Stimulated activated CD4-positive, alpha-beta T cell treated with anti-CD3 and anti-CD28 coated beads, Interleukin-12 subunit alpha, Interleukin-12 subunit beta, amount 100 ng/mL, for 24 hours (primary cell): Measurements from ENCODE around the gene PYURF.

Experiments used
- DNase-seq, 2 experiments: peaks; one replicate each; pipeline ENCODE4 v3.0.0-alpha.2; 2020; ENCODE audit warnings: low read depth in 2 of 2

The PYURF gene, protein sequence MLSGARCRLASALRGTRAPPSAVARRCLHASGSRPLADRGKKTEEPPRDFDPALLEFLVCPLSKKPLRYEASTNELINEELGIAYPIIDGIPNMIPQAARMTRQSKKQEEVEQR

DNA sequence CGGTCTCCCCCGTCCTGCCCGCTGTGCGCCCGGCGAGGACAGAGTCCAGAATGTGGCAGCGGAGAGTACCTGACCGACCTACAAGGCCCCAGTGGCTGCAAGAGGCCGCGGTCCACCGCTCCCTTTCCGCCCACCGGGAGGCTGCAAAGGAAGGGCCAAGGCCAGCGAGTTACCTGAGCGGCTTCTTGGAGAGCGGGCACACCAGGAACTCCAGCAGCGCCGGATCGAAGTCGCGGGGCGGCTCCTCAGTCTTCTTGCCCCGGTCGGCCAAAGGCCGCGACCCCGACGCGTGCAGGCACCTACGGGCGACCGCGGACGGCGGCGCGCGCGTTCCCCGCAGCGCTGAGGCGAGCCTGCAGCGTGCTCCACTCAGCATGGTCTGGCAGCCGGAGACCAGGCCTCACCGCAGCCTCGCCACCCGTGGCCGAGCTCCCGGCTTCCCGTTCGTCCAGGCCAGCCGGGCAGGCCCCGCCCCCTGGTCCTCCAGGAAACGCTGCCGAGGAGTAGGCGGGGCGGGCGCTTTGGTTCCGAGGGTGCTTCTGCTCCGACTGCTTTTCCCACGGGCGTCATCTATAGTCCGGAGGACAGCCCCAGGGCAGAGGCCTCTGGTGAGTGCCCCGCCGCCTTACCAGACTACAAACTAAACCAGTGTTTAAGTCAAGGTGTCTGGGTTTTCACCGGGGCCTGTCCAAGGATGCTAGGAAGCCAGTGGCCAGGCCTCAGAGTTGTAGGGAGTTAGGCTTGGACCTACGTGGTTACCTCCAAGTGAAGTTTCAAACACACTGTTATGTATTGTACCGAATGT lies at the start of gene PYURF:
Gene PYURF (minus strand): TSS at position 452 of the 805 bp plus-strand sequence. CDS start 76 bp downstream, at position 376.
- DNase-seq = peak; percentile 71 to 91

DNA sequence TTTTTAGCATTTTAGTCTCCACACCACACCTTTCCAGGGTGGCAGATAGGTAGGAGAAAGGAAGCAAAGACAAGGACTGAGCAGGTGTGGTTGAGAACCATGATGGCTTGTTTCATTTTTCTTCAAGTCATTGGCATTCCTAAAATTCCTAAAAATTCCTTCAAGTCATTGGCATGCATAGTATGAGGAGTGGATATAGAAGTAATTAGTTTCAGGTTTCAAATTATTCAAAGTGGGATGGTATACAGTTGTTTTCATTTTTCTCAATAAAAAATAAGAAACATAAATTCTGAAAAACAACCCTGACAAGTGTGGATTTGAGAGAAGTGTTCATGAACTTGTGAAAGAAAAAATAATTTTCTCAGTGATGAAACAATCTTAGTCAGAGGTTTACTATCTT lies 46.4 kb upstream of the PYURF start:
- DNase-seq = no peak

DNA sequence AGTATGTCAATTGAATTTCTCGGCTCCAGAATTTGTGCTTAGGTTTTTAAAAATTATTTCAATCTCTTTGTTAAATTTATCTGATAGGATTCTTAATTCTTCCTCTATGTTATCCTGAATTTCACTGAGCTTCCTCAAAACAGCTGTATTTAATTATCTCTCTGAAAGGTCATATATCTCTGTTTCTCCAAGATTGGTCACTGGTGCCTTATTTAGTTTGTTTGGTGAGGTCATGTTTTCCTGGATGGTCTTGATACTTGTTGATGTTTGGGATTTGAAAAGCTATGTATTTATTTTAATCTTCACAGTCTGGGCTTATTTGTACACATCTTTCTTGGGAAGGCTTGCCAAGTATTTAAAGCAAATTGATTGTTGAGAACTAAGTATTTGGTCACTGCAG lies 44.0 kb upstream of the PYURF start:
- no peak for DNase-seq

DNA sequence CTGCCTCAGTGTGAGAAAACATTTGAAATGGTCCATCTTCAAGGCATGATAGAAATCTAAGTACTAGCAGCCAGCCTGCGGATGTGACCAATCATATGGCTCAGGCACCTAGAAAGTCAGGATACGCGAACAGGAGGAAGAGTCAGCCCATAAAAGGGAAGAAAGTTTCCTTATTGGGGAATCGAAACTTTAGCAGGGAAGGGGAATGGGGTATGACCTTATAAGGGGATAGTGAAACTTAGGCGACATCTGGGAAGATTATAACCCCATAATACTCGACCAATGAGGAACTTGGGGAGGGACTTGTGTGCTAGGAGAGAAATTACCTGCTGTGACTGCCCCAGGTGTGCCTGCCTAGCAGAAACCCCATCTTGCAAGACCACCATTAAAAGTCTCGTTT lies 26.2 kb upstream of the PYURF start:
- DNase-seq = no peak

DNA sequence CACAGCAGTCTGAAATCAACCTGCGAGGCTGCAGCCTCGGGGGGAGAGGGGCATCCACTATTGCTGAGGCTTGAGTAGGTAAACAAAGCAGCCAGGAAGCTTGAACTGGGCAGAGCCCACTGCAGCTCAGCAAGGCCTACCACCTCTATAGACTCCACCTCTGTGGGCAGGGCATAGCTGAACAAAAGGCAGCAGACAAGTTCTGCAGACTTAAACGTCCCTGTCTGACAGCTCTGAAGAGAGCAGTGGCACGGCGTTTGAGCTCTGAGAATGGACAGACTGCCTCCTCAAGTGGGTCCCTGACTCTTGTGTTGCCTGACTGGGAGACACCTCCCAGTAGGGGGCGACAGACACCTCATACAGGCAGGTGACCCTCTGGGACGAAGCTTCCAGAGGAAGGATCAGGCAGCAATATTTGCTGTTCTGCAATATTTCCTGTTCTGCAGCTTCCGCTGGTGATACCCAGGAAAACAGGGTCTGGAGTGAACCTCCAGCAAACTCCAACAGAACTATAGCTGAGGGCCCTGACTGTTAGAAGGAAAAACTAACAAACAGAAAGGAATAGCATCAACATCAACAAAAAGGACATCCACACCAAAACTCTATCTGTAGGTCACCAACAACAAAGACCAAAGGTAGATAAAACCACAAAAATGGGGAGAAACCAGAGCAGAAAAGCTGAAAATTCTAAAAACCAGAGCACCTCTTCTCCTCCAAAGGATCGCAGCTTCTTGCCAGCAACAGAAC lies 15.9 kb upstream of the PYURF start:
- DNase-seq = peak; percentile 55 to 72

DNA sequence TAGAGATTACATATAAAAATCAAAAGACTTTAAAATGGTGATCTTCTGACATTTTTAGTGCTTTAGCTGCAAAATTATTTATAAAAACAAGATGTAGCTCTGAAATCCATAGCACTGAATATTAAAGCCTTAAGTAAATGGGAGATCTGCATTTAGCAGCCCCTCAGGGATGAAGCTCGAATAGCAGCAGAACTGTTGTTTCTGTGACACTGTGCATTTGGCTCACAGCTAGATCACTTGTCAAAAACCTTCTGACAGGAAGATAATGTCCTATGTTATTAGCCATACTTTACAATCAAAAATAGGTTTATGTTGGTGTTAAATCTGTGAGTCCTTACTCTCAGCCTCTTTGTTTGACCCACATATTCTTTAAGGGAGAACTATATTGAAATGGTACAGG lies 14.1 kb upstream of the PYURF start:
- DNase-seq = no peak

DNA sequence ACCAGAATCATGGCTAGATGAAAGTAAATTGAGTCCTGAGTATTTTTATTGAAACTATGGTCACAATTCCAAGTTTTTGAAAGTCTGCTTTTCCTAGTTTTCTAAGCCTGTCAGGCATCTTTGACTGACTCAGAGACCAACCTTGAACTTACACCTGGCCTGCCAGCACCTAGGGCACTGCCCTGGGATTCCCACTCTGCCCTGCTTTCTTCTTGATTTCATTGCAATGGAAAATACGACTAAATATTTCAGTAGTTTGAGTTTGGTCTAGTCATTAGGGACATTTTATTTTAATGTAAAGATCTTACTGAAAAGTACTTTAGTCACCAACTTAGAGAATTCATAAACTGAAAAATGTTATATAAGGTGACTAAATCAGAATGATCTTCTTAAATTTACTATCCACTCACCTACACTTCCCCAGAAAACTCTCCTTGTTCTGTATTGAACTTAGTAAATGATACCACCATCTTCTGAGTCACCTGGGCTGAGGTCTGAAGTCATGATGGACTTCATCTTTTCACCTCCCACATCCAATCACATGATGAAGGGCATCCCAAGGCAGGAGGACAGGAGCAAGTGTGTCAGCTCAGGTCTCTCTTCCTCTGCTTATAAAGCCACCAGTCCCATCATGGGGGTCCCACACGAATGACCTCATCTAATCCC lies 11.6 kb upstream of the PYURF start:
- DNase-seq = no peak

DNA sequence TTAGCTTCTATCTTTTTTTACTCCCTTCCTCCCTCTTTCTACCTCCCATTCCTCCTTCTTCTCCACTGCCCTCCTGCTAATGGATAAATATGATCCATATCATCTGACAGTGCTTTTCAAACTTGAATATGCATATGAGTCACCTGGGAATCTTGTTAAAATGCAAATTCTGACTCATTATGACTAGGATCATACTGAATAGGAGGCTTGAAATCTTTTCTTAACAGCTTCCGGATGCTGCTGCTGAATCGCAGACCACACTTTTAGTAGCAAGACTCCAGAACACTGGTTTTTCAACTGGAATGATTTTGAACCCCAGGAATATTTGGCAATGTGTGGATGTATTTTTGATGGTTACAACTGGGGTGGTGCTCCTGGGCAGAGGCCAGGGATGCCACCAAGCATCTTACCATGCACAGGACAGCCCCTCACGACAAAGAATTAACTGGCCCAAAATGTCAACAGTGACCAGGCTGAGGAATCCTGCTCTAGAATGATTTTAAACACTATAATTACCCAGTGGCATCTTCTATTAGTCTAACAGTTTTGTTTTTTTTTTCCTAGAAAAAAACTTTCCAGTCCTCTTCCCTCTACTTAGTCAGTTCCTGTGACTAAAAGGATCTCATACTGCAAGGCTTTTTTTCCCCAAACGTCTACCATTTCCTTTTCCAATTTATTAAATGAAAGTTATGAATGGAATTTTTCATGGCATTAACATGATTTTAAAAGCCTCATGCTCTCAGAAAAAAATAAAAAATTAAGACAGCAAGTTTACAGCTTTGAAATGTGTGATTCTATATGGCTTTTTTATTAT lies 10.6 kb upstream of the PYURF start:
- no peak for DNase-seq

DNA sequence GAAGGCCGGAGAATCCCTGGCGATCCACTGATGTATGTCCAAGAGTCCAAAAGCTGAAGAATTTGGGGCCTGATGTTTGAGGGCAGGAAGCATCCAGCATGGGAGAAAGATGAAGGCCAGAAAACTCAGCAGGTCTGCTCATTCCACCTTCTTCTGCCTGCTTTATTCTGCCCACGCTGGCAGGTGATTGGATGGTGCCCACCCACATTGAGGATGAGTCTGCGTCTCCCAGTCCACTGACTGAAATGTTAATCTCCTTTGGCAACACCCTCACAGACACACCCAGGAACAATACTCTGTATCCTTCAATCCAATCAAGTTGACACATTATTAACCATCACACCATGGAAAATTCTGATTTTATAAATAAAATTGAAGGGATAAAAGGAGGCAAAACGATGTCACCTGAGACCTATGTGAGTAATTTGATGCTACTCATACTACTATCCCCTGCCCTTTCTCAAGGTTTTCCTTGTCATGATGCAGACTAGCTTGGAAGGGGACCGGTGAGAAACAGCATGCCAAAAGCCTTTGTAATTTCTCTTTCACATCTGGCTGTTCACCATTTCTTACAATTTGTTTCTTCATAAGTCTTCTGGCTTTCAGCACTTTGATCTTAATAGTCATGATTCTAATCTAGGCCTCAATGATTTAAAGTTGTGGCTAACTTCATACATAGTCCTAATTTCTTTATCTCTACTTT lies 9.7 kb upstream of the PYURF start:
- no peak for DNase-seq

DNA sequence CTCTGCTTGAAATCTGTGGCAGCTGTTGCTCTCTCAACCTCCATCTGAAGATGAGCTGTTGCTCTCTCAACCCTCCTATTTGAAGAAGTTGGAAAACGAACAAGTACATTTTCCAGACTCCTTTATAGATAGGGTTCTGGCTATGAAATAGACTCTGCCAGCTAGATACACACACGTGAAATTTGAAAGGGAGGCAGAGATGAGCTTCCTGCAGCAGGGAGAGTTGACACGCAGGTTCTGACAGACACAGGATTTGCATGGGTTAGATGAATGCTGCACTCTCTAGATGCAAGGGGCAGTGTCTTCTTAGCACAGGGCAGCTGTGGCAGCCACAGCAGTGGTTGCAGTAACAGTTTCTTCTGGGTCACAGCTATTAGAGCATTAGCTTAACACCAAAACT lies 8.0 kb upstream of the PYURF start:
- DNase-seq = no peak

DNA sequence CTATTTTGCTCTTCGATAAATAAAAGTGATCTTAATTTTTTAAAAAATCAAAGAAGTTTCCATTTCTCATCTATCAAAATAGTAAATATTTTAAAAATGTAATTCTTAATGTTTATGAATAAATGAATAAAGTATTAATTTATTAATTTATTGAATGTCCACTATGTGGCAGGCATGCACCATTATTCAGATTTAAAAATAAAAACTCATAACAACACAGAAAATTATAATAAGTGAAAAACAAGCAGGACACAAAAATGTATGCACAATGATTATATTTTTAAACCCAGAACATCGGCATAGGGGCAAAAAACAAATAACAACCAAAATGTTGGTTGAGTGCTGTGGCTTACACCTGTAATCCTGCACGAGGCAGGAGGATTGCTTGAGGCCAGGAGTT lies 5.3 kb upstream of the PYURF start:
- no peak for DNase-seq

DNA sequence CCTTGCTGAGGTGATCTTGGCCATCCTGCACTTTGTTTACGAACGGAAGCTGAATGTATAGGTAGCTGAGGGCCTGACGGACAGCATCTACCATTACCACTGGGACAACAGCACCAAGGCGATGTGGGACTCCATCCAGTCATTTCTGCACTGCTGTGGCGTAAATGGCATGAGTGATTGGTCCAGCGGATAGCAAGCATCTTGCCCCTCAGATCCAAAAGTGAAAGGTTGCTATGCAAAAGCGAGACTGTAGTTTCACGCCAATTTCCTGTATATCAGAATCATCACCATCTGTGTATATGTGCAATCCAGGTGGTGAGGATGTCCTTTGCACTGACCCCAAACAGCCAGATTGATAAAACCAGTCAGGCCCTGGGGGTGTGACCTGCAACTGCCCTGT lies 4.2 kb upstream of the PYURF start:
- DNase-seq = no peak

DNA sequence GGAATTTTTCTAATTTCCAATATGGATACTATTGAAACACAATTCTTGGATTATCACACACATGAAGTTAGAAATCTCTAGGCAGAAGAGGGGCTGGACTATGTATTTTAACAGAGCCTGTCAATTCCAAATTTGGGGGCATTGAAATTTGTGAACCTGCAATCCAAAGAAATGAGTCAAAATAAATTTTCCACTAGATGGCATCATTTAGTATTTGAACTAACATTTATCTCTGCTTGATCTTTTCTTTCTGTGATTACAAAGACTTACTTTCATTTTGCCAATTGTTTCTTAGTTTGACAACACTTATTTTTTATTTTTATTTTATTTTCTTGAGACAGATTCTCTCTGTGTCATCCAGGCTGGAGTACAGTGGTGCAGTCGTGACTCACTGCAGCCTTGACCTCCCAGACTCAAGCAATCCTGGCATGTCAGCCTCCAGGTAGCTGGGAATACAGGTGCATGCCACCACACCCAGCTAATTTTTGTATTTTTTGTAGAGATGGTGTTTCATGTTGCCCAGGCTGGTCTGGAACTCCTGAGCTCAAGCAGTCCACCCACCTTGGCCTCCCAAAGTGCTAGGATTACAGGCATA lies 2.7 kb upstream of the PYURF start:
- no peak for DNase-seq

DNA sequence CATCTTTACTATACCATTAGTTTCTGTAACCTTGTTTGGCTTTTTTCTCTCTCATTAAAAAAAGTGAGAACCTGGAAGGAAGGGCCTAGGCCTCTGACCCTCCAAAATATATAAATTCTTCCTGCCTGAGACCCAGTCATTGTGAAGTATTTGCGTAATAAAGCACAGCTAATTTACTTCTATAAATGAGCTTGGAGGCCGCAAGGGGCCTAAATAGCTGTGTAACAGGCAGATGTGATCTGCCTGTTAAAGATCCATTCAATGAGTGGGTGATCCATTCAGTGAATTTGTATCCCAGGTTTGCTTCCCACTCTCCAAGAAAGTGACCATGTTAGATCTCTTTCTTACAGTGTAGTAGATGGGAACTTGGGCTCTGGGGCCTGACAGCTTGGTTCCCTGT lies 595 bp upstream of the PYURF start:
- no peak for DNase-seq

DNA sequence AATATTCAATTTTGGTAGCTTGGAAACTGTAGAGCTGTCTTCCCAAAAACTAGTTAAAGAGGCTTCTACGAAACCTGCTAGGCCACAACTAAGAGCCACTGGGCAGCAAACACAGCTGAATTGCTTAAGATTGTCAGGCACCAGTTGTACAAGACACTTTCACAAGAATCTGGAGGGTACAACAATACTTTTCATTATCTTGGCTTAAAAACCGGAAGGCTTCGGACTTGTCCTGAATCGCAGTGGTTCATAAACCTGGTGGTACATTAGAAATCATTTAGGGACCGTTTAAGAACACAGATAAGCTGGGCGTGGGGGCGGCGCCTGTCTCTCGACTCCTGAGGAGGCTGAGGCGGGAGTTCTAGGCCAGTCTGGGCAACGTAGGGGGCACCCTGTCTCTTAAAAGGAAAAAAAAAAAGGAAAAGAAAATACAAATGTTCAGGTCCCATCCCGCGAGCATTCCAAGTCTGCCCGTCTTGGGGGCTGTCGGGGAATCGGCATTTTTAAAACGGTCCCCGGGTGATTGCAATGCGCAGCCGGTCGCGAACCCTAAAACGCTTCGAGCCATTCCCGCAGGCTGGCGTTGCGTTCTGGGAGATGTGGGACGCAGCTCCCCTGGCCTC lies 763 bp downstream of the PYURF start:
- peak in 1 of 2 experiments; percentile 30 for DNase-seq

DNA sequence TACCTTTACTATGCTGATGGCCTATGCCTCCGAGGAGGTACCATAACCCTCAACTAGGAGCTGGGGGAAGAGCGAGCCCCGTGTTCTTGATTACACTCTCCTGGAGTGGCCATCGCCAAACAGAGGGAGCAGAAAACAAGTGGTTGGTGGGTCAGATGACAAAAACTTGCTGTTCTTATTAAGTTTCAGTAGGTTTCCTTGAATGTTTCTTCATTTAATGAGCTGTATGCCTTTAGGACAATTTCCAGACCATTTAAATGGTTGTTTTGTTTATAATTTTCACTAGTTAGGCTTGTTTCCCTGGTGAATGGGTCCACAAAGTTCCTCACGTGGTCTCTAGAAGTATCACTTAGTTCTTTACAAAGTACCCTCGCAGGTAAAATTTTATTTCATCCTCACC lies 4.7 kb downstream of the PYURF start:
- DNase-seq = no peak

DNA sequence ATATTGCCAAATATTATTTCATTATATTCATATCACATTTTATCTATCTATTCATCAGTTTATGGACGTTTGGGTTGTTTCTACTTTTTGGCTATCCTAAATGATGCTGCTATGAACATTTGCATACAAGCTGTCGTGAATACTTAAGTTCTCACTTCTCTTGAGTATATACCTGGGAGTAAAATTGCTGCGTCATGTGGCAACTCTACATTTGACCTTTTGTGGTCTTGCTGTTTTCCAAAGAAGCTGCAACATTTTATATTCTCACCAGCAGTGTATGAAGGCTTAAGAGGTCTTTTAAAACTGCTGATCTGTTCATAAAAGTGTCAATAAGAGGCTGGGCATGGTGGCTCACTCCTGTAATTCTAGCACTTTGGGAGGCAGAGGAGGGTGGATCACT lies 5.8 kb downstream of the PYURF start:
- DNase-seq = no peak

DNA sequence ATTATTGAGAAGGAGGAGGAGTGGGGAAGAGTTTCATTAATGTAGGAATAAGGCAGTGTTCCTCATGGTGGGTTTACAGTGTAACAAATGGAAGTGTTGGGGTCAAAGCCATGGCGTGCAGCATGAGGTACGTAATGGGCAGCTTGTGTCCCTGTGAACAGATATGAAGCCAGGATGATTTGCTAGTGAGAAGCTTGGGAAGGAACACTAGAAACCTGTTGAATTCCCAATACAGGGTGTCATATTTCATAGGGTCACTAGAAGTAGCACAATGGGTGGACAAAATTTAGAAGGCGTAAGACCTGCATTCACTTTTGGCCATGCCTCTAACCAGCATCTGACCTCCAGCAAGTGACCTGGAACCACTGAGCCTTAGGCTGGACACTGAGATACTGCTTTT lies 6.8 kb downstream of the PYURF start:
- DNase-seq = no peak

DNA sequence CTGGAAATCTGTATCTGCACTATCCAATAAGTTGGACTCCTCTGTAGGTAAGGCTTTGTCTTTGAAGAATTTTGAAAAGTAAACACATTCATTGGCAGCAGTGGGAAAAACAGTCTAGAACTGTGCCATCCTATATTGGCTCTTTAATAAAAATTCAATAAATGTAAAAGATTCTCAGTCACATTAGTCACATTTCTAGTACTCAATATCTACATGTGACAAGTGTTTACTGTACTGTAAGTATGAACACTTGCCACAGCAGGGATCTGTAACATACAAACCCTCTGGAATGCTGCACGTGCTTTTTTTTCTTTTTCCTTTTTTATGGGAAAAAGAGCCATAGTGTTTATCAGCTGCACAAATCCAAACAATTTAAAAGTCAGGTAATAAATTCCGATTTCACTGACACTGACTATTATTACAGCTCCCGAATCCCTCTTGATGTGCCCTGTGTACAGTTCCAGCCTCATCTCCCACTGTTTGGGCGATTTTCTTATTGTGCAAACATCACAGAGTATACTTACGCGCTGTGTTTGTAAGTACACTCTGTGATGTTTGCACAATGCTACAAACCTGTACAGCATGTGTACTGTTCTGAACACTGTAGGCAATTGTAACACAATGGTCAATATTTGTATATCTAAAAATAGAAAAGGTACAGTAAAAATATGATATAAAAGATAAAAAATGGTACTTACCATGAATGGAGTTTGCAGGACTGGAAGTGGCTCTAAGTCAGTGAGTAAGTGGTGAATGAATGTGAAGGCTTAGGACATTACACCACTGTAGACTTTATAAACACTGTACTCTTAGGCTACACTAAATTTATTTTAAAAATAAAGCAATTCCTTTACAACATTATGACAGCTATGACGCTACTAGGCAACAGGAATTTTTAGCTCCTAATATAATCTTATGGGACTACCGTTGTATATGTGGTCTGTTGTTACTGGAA lies 8.7 kb downstream of the PYURF start:
- no peak for DNase-seq
